MCF 10A (cell line): ENCODE results near the gene GPRIN2. TPM values are rescaled to one million over a fixed set of nuclear protein-coding genes. Genes with fewer than 3 reads are reported as not detected.

Experiments used
- BruUV-seq: library from RNA; stranded (reverse); fragments of 400-500 nt; replicated peaks from 2 replicates; lab custom pipeline; 2021; lab: Mats Ljungman, UMichigan
- CTCF ChIA-PET: fragments of 300-600 bp; sonication (Branson Sonifier 250); formaldehyde crosslinking; extraction: SDS; loops from one replicate; lab custom pipeline; 2021; ENCODE audit warnings: antibody characterized with exemption, inconsistent platforms; lab: Yijun Ruan, JAX
- POLR2A ChIA-PET: fragments of 300-600, 350-650 bp; sonication (Branson Sonifier 250); formaldehyde crosslinking; extraction: SDS; loops from one replicate; lab custom pipeline; 2020; ENCODE audit warnings: antibody characterized with exemption, inconsistent platforms; lab: Yijun Ruan, JAX
- DNase-seq: peaks from one replicate; pipeline ENCODE4 v3.0.0-alpha.2; 2018; ENCODE audit not compliant: unreplicated experiment
- H3K27ac Mint-ChIP-seq: one replicate; pipeline ENCODE4 v1.8.0; 2022; ENCODE audit warnings: mild to moderate bottlenecking, low read depth, mixed read lengths; ENCODE audit not compliant: unreplicated experiment
- H3K27me3 Mint-ChIP-seq: one replicate; pipeline ENCODE4 v1.8.0; 2022; ENCODE audit warnings: mixed read lengths; ENCODE audit not compliant: insufficient read depth, unreplicated experiment
- H3K36me3 Mint-ChIP-seq: one replicate; pipeline ENCODE4 v1.8.0; 2022; ENCODE audit warnings: mild to moderate bottlenecking, moderate library complexity, mixed read lengths; ENCODE audit not compliant: insufficient read depth, unreplicated experiment
- H3K4me1 Mint-ChIP-seq: one replicate; pipeline ENCODE4 v1.8.0; 2022; ENCODE audit warnings: mixed read lengths; ENCODE audit not compliant: insufficient read depth, unreplicated experiment
- H3K4me3 Mint-ChIP-seq: one replicate; pipeline ENCODE4 v1.8.0; 2022; ENCODE audit warnings: mild to moderate bottlenecking, moderate library complexity, mixed read lengths; ENCODE audit not compliant: unreplicated experiment
- H3K9me3 Mint-ChIP-seq: one replicate; pipeline ENCODE4 v1.8.0; 2022; ENCODE audit warnings: mixed read lengths; ENCODE audit not compliant: unreplicated experiment
- intact Hi-C: fragments of 100-400 bp; cut with micrococcal nuclease; formaldehyde crosslinking; loops from 2 replicates; pipeline ENCODE4 v1.14.1; 2022
- total RNA-seq: library from RNA; stranded (reverse); gene quantifications from 2 replicates; pipeline ENCODE4 v1.2.3, GENCODE V29; 2022
- TF ChIP-seq, protein P1 (sequence below): fragments of 200-600 bp; IDR thresholded peaks from one replicate; pipeline ENCODE4 v1.8.0; 2022; ENCODE audit warnings: antibody characterized with exemption, mild to moderate bottlenecking; ENCODE audit not compliant: unreplicated experiment

Gene GPRIN2
- total RNA-seq, 1 experiment from 2014 or later, result not detected

GRCh38 chr10:46517541-46517940, 38.9 kb downstream of the GPRIN2 start:
- DNase-seq, result no peak
- no peaks in the 10 kb centered on the region for H3K4me1 Mint-ChIP-seq
- no TSS peak for BruUV-seq
- H3K27ac Mint-ChIP-seq, result no peak overlapping the region
- no peak overlapping the region for H3K4me3 Mint-ChIP-seq
- intact Hi-C loops, result no loop called here
- POLR2A ChIA-PET, result no interaction called here
- no peaks in the 10 kb centered on the region for H3K9me3 Mint-ChIP-seq
- H3K27me3 Mint-ChIP-seq, result no peaks in the 10 kb centered on the region
- CTCF ChIA-PET, result interaction anchor here (1.7 kb wide), 1 partner anchor 290 kb away, joined by 3 read pairs; no protein-coding TSS in a partner anchor
- H3K36me3 Mint-ChIP-seq, result no peaks in the 10 kb centered on the region
- TF ChIP-seq, protein P1, sequence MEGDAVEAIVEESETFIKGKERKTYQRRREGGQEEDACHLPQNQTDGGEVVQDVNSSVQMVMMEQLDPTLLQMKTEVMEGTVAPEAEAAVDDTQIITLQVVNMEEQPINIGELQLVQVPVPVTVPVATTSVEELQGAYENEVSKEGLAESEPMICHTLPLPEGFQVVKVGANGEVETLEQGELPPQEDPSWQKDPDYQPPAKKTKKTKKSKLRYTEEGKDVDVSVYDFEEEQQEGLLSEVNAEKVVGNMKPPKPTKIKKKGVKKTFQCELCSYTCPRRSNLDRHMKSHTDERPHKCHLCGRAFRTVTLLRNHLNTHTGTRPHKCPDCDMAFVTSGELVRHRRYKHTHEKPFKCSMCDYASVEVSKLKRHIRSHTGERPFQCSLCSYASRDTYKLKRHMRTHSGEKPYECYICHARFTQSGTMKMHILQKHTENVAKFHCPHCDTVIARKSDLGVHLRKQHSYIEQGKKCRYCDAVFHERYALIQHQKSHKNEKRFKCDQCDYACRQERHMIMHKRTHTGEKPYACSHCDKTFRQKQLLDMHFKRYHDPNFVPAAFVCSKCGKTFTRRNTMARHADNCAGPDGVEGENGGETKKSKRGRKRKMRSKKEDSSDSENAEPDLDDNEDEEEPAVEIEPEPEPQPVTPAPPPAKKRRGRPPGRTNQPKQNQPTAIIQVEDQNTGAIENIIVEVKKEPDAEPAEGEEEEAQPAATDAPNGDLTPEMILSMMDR, result no peak

DNA sequence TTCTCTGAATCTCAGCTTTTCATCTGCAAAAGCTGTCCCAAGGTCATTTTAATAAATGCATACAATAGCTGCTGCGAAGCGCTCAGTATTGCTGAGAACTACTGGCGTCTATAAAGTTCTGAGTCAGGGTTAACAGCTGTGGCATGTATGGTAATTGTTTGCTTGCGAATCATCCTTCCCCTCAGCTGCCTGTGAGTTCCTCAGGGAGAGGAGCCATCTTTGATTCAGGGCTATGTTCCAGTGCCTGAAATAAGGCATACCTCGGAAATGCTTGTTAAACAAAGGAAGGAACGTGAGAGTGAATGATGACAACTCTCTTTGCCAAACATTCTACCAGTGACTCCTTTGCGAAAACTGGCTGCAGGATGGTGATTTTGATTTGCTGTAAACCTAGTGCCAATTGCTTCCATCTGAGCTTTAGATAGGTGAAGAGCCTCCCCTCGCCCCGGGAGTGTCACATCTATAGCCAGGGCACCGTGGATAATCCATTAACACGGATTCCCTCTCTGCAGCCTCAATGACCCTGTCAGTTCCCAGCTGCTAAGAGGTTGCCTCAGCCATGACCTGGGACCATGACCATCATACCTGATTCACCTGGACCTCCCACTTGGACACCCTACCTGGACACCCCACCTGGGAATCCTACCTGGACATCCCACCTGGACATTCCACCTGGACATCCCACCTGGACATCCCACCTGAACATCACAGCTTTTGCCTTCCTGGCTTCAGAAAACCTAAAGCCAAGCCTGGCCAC, 39.6 kb downstream of the GPRIN2 start:
- Mint-ChIP-seq H3K4me1 (no peaks in the 10 kb centered on the region), H3K27me3 (no peaks in the 10 kb centered on the region), H3K4me3 (no peak overlapping the region), H3K9me3 (no peaks in the 10 kb centered on the region), H3K27ac (no peak overlapping the region), H3K36me3 (no peaks in the 10 kb centered on the region)
- peak; percentile 55 for DNase-seq
- CTCF ChIA-PET, result interaction anchor here (0.6 to 1.7 kb wide), 3 partner anchors 289 to 1029 kb away, joined by 3 read pairs; no protein-coding TSS in a partner anchor
- TF ChIP-seq, protein P1, result no peak
- no TSS peak for BruUV-seq
- intact Hi-C loops, result no loop called here
- POLR2A ChIA-PET, result no interaction called here

DNA sequence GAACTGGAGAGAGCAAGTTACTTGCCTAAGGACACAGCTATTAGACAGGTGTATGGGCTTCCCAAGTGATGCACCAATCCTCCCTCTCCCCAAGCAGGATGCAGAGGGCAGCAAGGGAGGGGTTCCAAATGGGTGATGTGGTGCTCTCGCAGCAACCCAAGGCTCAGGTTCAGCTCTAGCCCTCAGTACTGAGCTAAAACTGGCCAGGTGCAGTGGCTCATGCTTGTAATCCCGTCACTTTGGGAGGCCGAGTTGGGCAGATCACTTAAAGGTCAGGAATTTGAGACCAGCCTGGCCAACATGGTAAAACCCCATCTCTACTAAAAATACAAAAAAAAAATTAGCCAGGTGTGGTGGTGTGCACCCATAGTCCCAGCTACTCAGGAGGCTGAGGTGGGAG, 40.7 kb downstream of the GPRIN2 start:
- Mint-ChIP-seq H3K4me1 (no peaks in the 10 kb centered on the region), H3K9me3 (no peaks in the 10 kb centered on the region), H3K36me3 (no peaks in the 10 kb centered on the region), H3K27me3 (no peaks in the 10 kb centered on the region), H3K4me3 (no peak overlapping the region), H3K27ac (no peak overlapping the region)
- intact Hi-C loops, result no loop called here
- DNase-seq, result no peak
- ChIA-PET POLR2A (no interaction called here), CTCF (interaction anchor here (0.7 to 1.7 kb wide), 2 partner anchors 13 to 288 kb away, joined by 3 to 7 read pairs; no protein-coding TSS in a partner anchor)
- BruUV-seq, result no TSS peak
- TF ChIP-seq, protein P1, result no peak

DNA sequence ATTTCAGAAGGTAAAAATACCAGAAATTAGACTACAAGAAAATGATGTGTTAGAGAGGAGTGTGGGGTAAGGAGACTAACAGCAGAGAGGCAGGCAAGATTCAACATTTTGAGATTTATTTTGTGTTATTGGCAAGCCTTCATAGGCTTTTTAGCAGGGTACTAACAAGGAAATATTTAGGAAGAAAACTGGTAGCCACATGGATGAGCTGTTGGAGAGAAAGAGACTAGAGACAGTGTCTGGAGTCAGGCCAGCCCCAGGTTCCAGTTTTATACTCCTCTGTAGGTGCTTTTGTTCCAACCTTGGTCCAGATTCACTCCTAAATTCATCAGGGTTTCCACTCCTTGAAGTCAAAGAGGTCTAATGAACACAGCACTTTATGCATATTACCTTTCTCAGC, 41.1 kb downstream of the GPRIN2 start:
- no peak overlapping the region for H3K4me3 Mint-ChIP-seq
- POLR2A ChIA-PET, result no interaction called here
- no peaks in the 10 kb centered on the region for H3K36me3 Mint-ChIP-seq
- no peaks in the 10 kb centered on the region for H3K4me1 Mint-ChIP-seq
- intact Hi-C loops, result no loop called here
- H3K27me3 Mint-ChIP-seq, result no peaks in the 10 kb centered on the region
- DNase-seq, result no peak
- CTCF ChIA-PET, result interaction anchor here (0.7 kb wide), 1 partner anchor 13 kb away, joined by 7 read pairs; no protein-coding TSS in a partner anchor
- BruUV-seq, result no TSS peak
- no peaks in the 10 kb centered on the region for H3K9me3 Mint-ChIP-seq
- H3K27ac Mint-ChIP-seq, result no peak overlapping the region
- TF ChIP-seq, protein P1, result no peak
